ENCODE results near the gene GNB3. TPM values are rescaled to one million over a fixed set of nuclear protein-coding genes. Genes with fewer than 3 reads are reported as not detected.

The GNB3 gene
- polyA plus RNA-seq (2012; ENCODE audit: insufficient read depth, insufficient read length, low read depth), result 88.5 TPM

DNA sequence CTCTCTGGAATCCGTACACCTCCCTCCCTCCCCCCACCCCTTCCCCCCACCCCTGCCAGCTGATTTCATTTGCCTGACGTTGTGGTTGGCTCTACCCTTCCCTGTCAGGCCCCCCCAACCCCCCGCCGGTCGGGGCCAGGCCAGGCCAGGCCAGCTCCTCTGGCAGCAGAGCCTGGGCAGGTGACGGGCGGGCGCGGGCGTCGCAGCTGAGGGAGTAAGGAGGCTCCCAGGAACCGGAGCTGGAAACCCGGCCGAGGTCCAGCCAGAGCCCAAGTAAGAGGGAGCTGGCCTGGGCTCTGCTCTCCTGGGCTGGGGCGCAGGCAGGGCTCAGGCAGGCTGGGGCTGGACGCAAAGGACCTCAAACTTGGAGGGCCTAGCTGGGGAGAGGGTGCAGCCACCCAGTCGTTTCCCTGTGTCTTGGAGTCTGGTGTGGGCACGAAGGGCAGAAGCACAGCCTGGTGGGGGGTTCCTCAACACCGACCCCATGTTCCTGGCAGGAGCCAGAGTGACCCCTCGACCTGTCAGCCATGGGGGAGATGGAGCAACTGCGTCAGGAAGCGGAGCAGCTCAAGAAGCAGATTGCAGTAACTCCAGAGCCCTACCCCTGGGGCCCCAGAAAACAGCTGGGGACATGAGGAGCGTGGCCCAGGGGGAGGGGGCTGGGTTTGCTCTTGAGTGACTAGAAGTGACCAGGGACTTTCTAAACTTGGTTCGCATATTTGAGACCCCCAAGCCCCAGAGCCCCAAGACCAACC is at the start of gene GNB3:
TSS of gene GNB3 (plus strand) at position 165 of the 755 bp plus-strand sequence. CDS start at position 528, 363 bp downstream.
- Histone ChIP-seq H3K27me3 (no peaks in the 10 kb centered on the region), H3K36me3 (peaks cover 84% of the 10 kb centered on the region), H3K4me1 (no peaks in the 10 kb centered on the region), H3K4me3 (ENCODE audit: low read depth, low read length) (no peak within 1 kb of the TSS), H3K9me3 (no peaks in the 10 kb centered on the region)
- TF ChIP-seq, protein P1, sequence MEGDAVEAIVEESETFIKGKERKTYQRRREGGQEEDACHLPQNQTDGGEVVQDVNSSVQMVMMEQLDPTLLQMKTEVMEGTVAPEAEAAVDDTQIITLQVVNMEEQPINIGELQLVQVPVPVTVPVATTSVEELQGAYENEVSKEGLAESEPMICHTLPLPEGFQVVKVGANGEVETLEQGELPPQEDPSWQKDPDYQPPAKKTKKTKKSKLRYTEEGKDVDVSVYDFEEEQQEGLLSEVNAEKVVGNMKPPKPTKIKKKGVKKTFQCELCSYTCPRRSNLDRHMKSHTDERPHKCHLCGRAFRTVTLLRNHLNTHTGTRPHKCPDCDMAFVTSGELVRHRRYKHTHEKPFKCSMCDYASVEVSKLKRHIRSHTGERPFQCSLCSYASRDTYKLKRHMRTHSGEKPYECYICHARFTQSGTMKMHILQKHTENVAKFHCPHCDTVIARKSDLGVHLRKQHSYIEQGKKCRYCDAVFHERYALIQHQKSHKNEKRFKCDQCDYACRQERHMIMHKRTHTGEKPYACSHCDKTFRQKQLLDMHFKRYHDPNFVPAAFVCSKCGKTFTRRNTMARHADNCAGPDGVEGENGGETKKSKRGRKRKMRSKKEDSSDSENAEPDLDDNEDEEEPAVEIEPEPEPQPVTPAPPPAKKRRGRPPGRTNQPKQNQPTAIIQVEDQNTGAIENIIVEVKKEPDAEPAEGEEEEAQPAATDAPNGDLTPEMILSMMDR (IDR thresholded peaks at IDR 0.05; ENCODE audit: low read depth, low read length), result no peak
- no peak for DNase-seq

DNA sequence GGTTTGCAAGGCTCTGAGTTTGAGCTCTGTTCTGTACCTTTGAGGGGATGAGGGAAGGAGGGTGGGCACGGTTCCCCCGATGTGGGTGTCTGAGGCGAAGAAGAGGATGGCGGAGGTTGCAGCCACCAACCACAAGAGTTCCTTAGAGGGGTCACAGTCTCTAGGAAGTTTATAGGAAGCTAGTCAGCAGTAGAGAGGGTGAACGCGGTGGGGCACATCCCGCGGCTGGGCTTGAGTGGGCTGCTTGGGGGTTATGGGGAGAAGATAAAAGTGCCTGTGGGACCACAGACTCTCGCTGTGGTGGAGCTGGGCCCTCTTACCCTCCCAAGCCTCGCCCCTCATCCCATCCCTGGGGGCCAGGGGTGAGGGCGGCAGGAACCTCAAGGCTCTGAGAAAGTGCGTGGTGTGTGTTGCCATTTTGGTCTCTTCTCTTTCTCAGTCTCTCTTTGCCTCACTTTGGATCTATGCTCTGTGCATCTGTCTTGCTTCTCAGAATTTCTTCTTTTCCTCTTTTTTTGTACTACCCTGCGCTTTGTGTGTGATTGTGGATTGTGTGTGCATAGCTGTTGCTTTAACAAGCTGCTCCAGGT is 48.7 kb upstream of the GNB3 start:
- H3K27me3 ChIP-seq, result no peaks in the 10 kb centered on the region
- TF ChIP-seq, protein P1 (IDR thresholded peaks at IDR 0.05; ENCODE audit: low read depth, low read length), result no peak
- no peak for DNase-seq
- no peaks in the 10 kb centered on the region for H3K9me3 ChIP-seq
- no peaks in the 10 kb centered on the region; the same call in 1 of the 2 replicates for H3K4me1 ChIP-seq
- no peaks in the 10 kb centered on the region for H3K36me3 ChIP-seq
- H3K4me3 ChIP-seq (ENCODE audit: low read depth, low read length), result no peak overlapping the region

DNA sequence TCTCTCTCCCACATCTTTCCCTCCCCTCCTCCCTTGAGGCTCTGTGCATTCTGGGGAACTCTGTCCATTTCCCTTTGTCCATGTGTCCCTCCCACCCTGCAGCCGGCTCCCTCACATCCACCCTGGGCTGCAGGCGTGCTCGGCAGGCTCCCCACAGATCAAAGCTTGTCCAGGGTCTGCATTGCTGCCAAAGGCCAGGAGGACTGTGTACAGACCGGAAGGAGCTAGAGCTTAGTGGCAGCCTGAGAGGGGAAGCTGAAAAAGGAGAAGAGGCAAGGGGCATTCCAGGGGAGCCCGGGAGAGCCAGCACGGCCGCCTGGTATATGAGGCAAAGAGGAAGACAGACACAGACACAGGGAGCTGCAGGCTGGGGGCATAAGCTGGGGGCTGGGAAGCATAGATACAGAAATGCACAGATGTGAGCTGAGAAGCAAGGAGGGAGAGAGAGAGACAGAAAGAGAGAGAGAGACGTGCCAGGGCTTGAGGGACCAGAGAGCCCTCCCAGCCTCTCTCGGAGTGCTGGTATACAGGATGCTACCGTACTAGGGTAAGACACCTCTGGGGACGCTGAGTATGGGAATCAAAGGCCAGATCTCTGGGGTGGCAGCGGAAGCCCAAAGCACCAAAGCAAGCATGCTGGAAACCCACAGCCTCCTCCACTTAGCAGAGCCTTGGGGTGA is 48.1 kb upstream of the GNB3 start:
- Histone ChIP-seq H3K4me3 (ENCODE audit: low read depth, low read length) (no peak overlapping the region), H3K9me3 (no peaks in the 10 kb centered on the region), H3K27me3 (no peaks in the 10 kb centered on the region), H3K4me1 (no peaks in the 10 kb centered on the region), H3K36me3 (no peaks in the 10 kb centered on the region)
- DNase-seq, result no peak
- TF ChIP-seq, protein P1 (IDR thresholded peaks at IDR 0.05; ENCODE audit: low read depth, low read length), result no peak

DNA sequence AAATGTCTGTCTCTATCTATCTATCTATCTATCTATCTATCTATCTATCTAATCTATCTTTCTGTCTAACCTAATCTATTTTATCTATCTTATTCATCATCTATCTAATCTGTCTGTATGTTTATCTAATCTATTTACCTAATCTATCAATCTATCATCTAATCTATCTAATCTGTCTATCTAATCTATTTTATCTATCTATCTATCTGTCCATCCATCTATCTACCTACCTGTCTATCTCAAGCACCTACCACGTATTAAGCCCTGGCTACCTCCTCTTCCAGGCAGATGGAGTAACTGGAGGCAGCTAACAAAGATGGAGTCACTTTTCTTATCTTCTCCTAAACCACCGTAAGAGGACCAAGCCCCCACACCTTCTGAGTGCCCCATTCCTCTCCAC is 45.6 kb upstream of the GNB3 start:
- no peaks in the 10 kb centered on the region for H3K36me3 ChIP-seq
- H3K4me3 ChIP-seq (ENCODE audit: low read depth, low read length), result no peak overlapping the region
- no peaks in the 10 kb centered on the region for H3K9me3 ChIP-seq
- H3K4me1 ChIP-seq, result no peaks in the 10 kb centered on the region
- DNase-seq, result no peak
- H3K27me3 ChIP-seq, result no peaks in the 10 kb centered on the region
- TF ChIP-seq, protein P1 (IDR thresholded peaks at IDR 0.05; ENCODE audit: low read depth, low read length), result no peak

DNA sequence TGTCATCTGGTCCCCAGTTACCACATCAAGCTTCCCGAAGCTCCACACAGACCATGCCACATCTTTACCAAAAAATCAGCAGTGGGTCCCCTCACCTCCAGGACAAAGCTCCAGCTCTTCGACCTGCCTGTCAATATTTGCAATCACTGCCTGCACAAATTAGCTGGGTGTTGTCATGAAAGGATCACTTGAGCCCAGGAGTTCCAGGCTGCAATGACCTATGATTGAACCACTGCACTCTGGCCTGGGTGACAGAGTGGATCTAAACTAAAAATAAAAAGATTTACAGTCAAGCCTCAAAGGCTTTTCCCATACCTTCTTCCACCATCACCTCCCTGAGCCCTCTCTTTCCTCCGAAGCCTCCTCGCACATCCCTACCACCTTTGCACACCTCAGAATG is 44.1 kb upstream of the GNB3 start:
- Histone ChIP-seq H3K9me3 (no peaks in the 10 kb centered on the region), H3K4me3 (ENCODE audit: low read depth, low read length) (no peak overlapping the region), H3K27me3 (no peaks in the 10 kb centered on the region), H3K36me3 (no peaks in the 10 kb centered on the region), H3K4me1 (no peaks in the 10 kb centered on the region)
- TF ChIP-seq, protein P1 (IDR thresholded peaks at IDR 0.05; ENCODE audit: low read depth, low read length), result no peak
- DNase-seq, result no peak

All from BE2C (cell line).